Activated naive CD8-positive, alpha-beta T cell treated with anti-CD3 and anti-CD28 coated beads, Interleukin-2, amount 10 ng/mL, durations not matched to agents 7 days and 5 days (primary cell): ENCODE data around the gene TEX48. TPM values are rescaled to one million over a fixed set of nuclear protein-coding genes. Genes with fewer than 3 reads are reported as not detected.

Source experiments
- ATAC-seq: fragments of 150-1000 bp; cut with Tn5 transposase; one replicate; pipeline ENCODE4 v1.10.0; 2021; ENCODE audit warnings: low read depth, moderate library complexity
- POLR2A ChIA-PET: fragments of 350-600 bp; sonication (Branson Sonifier 250); formaldehyde crosslinking; loops from one replicate; lab custom pipeline; 2021; ENCODE audit warnings: antibody characterized with exemption; lab: Charles Lee
- DNase-seq: peaks from one replicate; pipeline ENCODE4 v3.0.0; 2021
- H3K27ac Mint-ChIP-seq: one replicate; pipeline ENCODE4 v1.8.0; 2022; ENCODE audit warnings: mild to moderate bottlenecking, mixed read lengths
- H3K27me3 Mint-ChIP-seq: one replicate; pipeline ENCODE4 v1.8.0; 2022; ENCODE audit warnings: mild to moderate bottlenecking, moderate library complexity, mixed read lengths
- H3K36me3 Mint-ChIP-seq: one replicate; pipeline ENCODE4 v1.8.0; 2021; ENCODE audit warnings: mild to moderate bottlenecking, mixed read lengths
- H3K4me1 Mint-ChIP-seq: one replicate; pipeline ENCODE4 v1.8.0; 2021; ENCODE audit warnings: mixed read lengths
- H3K4me3 Mint-ChIP-seq: one replicate; pipeline ENCODE4 v1.8.0; 2022; ENCODE audit warnings: mild to moderate bottlenecking, moderate library complexity, mixed read lengths
- H3K9me3 Mint-ChIP-seq: one replicate; pipeline ENCODE4 v1.8.0; 2021; ENCODE audit warnings: mixed read lengths
- total RNA-seq, 2 experiments: library from RNA; stranded (reverse); gene quantifications; one replicate each; pipeline ENCODE4 v1.2.3, GENCODE V29; 2021

Gene TEX48
- total RNA-seq, result not detected

GRCh38 chr9:114681594-114682332 is at the start of gene TEX48:
TSS of gene TEX48 (minus strand) at chr9:114682192. CDS start at chr9:114671723, 10,469 bp downstream.
- POLR2A ChIA-PET, result interaction anchor here (0.9 to 2.0 kb wide), 8 partner anchors 9 to 333 kb away, joined by 3 to 10 read pairs (median 5); no protein-coding TSS in a partner anchor
- peaks cover 41% of the 10 kb centered on the region for H3K4me1 Mint-ChIP-seq
- H3K4me3 Mint-ChIP-seq, result peak within 1 kb of the TSS; percentile 73
- peak; percentile 93 for ATAC-seq
- peak; percentile 73 for DNase-seq
- peak within 1 kb of the TSS; percentile 93 for H3K27ac Mint-ChIP-seq
- peaks cover 17% of the 10 kb centered on the region for H3K36me3 Mint-ChIP-seq
- H3K9me3 Mint-ChIP-seq, result peaks cover 6% of the 10 kb centered on the region
- H3K27me3 Mint-ChIP-seq, result no peaks in the 10 kb centered on the region

GRCh38 chr9:114731701-114732100 is 49.7 kb upstream of the TEX48 start:
- ATAC-seq, result no peak
- no peak overlapping the region for H3K27ac Mint-ChIP-seq
- POLR2A ChIA-PET, result no interaction called here

GRCh38 chr9:114729706-114730105 is 47.7 kb upstream of the TEX48 start:
- peaks cover 21% of the 10 kb centered on the region for H3K36me3 Mint-ChIP-seq
- no peak overlapping the region for H3K27ac Mint-ChIP-seq
- DNase-seq (no peak), ATAC-seq (no peak)
- POLR2A ChIA-PET, result no interaction called here
- no peaks in the 10 kb centered on the region for H3K27me3 Mint-ChIP-seq
- peaks cover 7% of the 10 kb centered on the region for H3K9me3 Mint-ChIP-seq
- no peak overlapping the region for H3K4me3 Mint-ChIP-seq
- peaks cover 25% of the 10 kb centered on the region for H3K4me1 Mint-ChIP-seq

More at GRCh38 chr9:114731701-114732100, 49.7 kb upstream of the TEX48 start:
- H3K36me3 Mint-ChIP-seq, result peaks cover 25% of the 10 kb centered on the region
- H3K4me1 Mint-ChIP-seq, result peaks cover 31% of the 10 kb centered on the region
- peaks cover 7% of the 10 kb centered on the region for H3K9me3 Mint-ChIP-seq
- no peak overlapping the region for H3K4me3 Mint-ChIP-seq
- no peaks in the 10 kb centered on the region for H3K27me3 Mint-ChIP-seq
- DNase-seq, result no peak

- H3K4me3 Mint-ChIP-seq, result no peak overlapping the region
- peaks cover 29% of the 10 kb centered on the region for H3K4me1 Mint-ChIP-seq
- ATAC-seq (no peak), DNase-seq (no peak)
- H3K36me3 Mint-ChIP-seq, result peaks cover 25% of the 10 kb centered on the region
- no peaks in the 10 kb centered on the region for H3K27me3 Mint-ChIP-seq
- POLR2A ChIA-PET, result no interaction called here
- H3K9me3 Mint-ChIP-seq, result peaks cover 6% of the 10 kb centered on the region
- H3K27ac Mint-ChIP-seq, result no peak overlapping the region
These were observed 43.9 kb upstream of the TEX48 start for GRCh38 chr9:114725930-114726329.

- POLR2A ChIA-PET, result no interaction called here
- peaks cover 22% of the 10 kb centered on the region for H3K36me3 Mint-ChIP-seq
- no peak overlapping the region for H3K4me3 Mint-ChIP-seq
- H3K27ac Mint-ChIP-seq, result no peak overlapping the region
- ATAC-seq (no peak), DNase-seq (no peak)
- no peaks in the 10 kb centered on the region for H3K27me3 Mint-ChIP-seq
- H3K9me3 Mint-ChIP-seq, result peaks cover 6% of the 10 kb centered on the region
- H3K4me1 Mint-ChIP-seq, result peaks cover 37% of the 10 kb centered on the region
These were observed 42.8 kb upstream of the TEX48 start for GRCh38 chr9:114724744-114725143.

GRCh38 chr9:114723931-114724330 is 41.9 kb upstream of the TEX48 start:
- Mint-ChIP-seq H3K4me3 (no peak overlapping the region), H3K9me3 (peaks cover 6% of the 10 kb centered on the region), H3K36me3 (peaks cover 25% of the 10 kb centered on the region), H3K4me1 (peaks cover 45% of the 10 kb centered on the region), H3K27me3 (no peaks in the 10 kb centered on the region), H3K27ac (no peak overlapping the region)
- POLR2A ChIA-PET, result interaction anchor here (0.7 kb wide), 1 partner anchor 33 kb away, joined by 3 read pairs; no protein-coding TSS in a partner anchor
- DNase-seq, result no peak
- no peak for ATAC-seq

- peaks cover 1% of the 10 kb centered on the region for H3K9me3 Mint-ChIP-seq
These were observed 41.1 kb upstream of the TEX48 start for GRCh38 chr9:114722937-114723620.

GRCh38 chr9:114722081-114722621 is 40.2 kb upstream of the TEX48 start:
- DNase-seq (no peak), ATAC-seq (no peak)
- H3K4me3 Mint-ChIP-seq, result no peak overlapping the region
- H3K9me3 Mint-ChIP-seq, result peaks cover 1% of the 10 kb centered on the region
- peaks cover 27% of the 10 kb centered on the region for H3K36me3 Mint-ChIP-seq
- H3K27me3 Mint-ChIP-seq, result no peaks in the 10 kb centered on the region
- POLR2A ChIA-PET, result interaction anchor here (1.5 kb wide), 1 partner anchor 26 kb away, joined by 6 read pairs; no protein-coding TSS in a partner anchor
- peaks cover 57% of the 10 kb centered on the region for H3K4me1 Mint-ChIP-seq
- H3K27ac Mint-ChIP-seq, result no peak overlapping the region

More at GRCh38 chr9:114722937-114723620, 41.1 kb upstream of the TEX48 start:
- POLR2A ChIA-PET, result interaction anchor here (0.6 kb wide), 1 partner anchor 39 kb away, joined by 3 read pairs; no protein-coding TSS in a partner anchor
- no peak for ATAC-seq
- Mint-ChIP-seq H3K27ac (no peak overlapping the region), H3K27me3 (no peaks in the 10 kb centered on the region), H3K4me3 (no peak overlapping the region), H3K36me3 (peaks cover 24% of the 10 kb centered on the region), H3K4me1 (peaks cover 51% of the 10 kb centered on the region)
- DNase-seq, result no peak

- DNase-seq (no peak), ATAC-seq (no peak)
- Mint-ChIP-seq H3K9me3 (peaks cover 1% of the 10 kb centered on the region), H3K27ac (peak overlapping the region; percentile 50), H3K36me3 (peaks cover 31% of the 10 kb centered on the region), H3K4me1 (peaks cover 62% of the 10 kb centered on the region), H3K27me3 (no peaks in the 10 kb centered on the region), H3K4me3 (no peak overlapping the region)
- POLR2A ChIA-PET, result interaction anchor here (1.5 to 5.5 kb wide), 3 partner anchors 25 to 207 kb away, joined by 4 to 89 read pairs (median 6); no protein-coding TSS in a partner anchor
These were observed 39.6 kb upstream of the TEX48 start for GRCh38 chr9:114721491-114722079.

GRCh38 chr9:114720086-114720676 is 38.2 kb upstream of the TEX48 start:
- peaks cover 41% of the 10 kb centered on the region for H3K36me3 Mint-ChIP-seq
- H3K27me3 Mint-ChIP-seq, result no peaks in the 10 kb centered on the region
- peaks cover 1% of the 10 kb centered on the region for H3K9me3 Mint-ChIP-seq
- peak overlapping the region; percentile 98 for H3K27ac Mint-ChIP-seq
- H3K4me1 Mint-ChIP-seq, result peaks cover 64% of the 10 kb centered on the region
- peak overlapping the region; percentile 69 for H3K4me3 Mint-ChIP-seq
- no peak for ATAC-seq
- POLR2A ChIA-PET, result interaction anchor here (1.5 to 5.5 kb wide), 3 partner anchors 24 to 209 kb away, joined by 4 to 89 read pairs (median 6); no protein-coding TSS in a partner anchor
- no peak for DNase-seq

GRCh38 chr9:114719290-114719689 is 37.3 kb upstream of the TEX48 start:
- Mint-ChIP-seq H3K4me3 (peak overlapping the region; percentile 69), H3K27me3 (no peaks in the 10 kb centered on the region), H3K27ac (peak overlapping the region; percentile 98), H3K36me3 (peaks cover 41% of the 10 kb centered on the region), H3K4me1 (peaks cover 61% of the 10 kb centered on the region), H3K9me3 (peaks cover 1% of the 10 kb centered on the region)
- peak; percentile 0 for ATAC-seq
- POLR2A ChIA-PET, result interaction anchor here (0.8 to 5.5 kb wide), 11 partner anchors 12 to 334 kb away, joined by 3 to 89 read pairs (median 9); partner anchors contain the start of gene TNFSF8
- no peak for DNase-seq

GRCh38 chr9:114718801-114719221 is 36.8 kb upstream of the TEX48 start:
- Mint-ChIP-seq H3K9me3 (peaks cover 1% of the 10 kb centered on the region), H3K36me3 (peaks cover 40% of the 10 kb centered on the region), H3K4me1 (peaks cover 61% of the 10 kb centered on the region)

More at GRCh38 chr9:114718801-114719221, 36.8 kb upstream of the TEX48 start:
- DNase-seq (peak; percentile 88), ATAC-seq (peak; percentile 97)
- peak overlapping the region; percentile 69 for H3K4me3 Mint-ChIP-seq
- H3K27me3 Mint-ChIP-seq, result no peaks in the 10 kb centered on the region
- peak overlapping the region; percentile 98 for H3K27ac Mint-ChIP-seq
- POLR2A ChIA-PET, result interaction anchor here (0.8 to 5.5 kb wide), 12 partner anchors 12 to 334 kb away, joined by 3 to 89 read pairs (median 8); partner anchors contain the start of gene TNFSF8
